Measurements from ENCODE around the gene CD300LB.

The CD300LB gene

DNA sequence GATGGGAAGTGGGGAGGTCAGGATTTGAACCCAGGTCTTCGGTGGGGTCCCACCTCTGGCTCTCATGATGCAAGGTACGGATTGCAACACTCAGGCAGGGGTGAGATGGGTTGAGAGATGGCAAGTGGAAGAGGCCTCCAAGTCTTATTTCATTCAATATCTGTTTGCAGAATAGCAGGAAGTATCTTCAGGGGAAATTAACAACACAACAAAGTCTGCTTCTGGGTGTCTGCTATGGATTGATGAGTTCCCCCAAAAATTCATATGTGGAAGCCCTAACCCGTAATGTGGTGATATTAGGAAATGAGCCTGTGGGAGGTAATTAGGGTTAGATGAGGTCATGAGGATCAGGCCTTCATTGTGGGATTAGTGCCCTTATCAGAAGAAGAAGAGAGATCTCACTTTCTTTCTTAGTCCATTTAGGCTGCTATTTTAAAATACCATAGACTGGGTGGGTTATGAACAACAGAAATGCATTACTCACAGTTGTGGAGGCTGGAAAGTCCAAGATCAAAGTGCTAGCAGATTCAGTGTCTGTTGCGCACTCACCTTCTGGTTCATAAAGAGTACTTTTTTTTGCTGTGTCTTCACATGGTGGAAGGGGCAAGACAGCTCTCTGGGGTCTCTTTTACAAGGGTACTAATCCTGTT, 40.5 kb upstream of the CD300LB start:
- ChIA-PET CTCF (no interaction called here), POLR2A (no interaction called here)
- DNase-seq (ENCODE audit: extremely low spot score) = no peak
- TF ChIP-seq FOXM1 (IDR thresholded peaks at IDR 0.05; ENCODE audit: borderline replicate concordance) = no peak
- no peak for TF ChIP-seq ZNF384 (IDR thresholded peaks at IDR 0.05)
- no peak for TF ChIP-seq HDGF (IDR thresholded peaks at IDR 0.05; ENCODE audit: borderline replicate concordance)
- no peak for TF ChIP-seq CTBP1 (IDR thresholded peaks at IDR 0.05; ENCODE audit: borderline replicate concordance)
- TF ChIP-seq, protein P1, sequence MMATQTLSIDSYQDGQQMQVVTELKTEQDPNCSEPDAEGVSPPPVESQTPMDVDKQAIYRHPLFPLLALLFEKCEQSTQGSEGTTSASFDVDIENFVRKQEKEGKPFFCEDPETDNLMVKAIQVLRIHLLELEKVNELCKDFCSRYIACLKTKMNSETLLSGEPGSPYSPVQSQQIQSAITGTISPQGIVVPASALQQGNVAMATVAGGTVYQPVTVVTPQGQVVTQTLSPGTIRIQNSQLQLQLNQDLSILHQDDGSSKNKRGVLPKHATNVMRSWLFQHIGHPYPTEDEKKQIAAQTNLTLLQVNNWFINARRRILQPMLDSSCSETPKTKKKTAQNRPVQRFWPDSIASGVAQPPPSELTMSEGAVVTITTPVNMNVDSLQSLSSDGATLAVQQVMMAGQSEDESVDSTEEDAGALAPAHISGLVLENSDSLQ (IDR thresholded peaks at IDR 0.05) = no peak
- no peak for TF ChIP-seq NFRKB (IDR thresholded peaks at IDR 0.05)
- no peak for TF ChIP-seq FOXK2 (IDR thresholded peaks at IDR 0.05)
- TF ChIP-seq SP1 (IDR thresholded peaks at IDR 0.05) = no peak
- TF ChIP-seq ARNT (IDR thresholded peaks at IDR 0.05) = no peak
- no peak for TF ChIP-seq SUZ12 (IDR thresholded peaks at IDR 0.05)
- TF ChIP-seq ELF4 (IDR thresholded peaks at IDR 0.05) = no peak
- no peak for TF ChIP-seq BHLHE40 (IDR thresholded peaks at IDR 0.05; ENCODE audit: borderline replicate concordance)
- no peak for TF ChIP-seq FOXA1 (IDR thresholded peaks at IDR 0.05)
- no peak for TF ChIP-seq TARDBP (IDR thresholded peaks at IDR 0.05)
- TF ChIP-seq LEF1 (IDR thresholded peaks at IDR 0.05; ENCODE audit: borderline replicate concordance) = no peak
- TF ChIP-seq L3MBTL2 (conservative IDR thresholded peaks at IDR 0.05) = no peak

DNA sequence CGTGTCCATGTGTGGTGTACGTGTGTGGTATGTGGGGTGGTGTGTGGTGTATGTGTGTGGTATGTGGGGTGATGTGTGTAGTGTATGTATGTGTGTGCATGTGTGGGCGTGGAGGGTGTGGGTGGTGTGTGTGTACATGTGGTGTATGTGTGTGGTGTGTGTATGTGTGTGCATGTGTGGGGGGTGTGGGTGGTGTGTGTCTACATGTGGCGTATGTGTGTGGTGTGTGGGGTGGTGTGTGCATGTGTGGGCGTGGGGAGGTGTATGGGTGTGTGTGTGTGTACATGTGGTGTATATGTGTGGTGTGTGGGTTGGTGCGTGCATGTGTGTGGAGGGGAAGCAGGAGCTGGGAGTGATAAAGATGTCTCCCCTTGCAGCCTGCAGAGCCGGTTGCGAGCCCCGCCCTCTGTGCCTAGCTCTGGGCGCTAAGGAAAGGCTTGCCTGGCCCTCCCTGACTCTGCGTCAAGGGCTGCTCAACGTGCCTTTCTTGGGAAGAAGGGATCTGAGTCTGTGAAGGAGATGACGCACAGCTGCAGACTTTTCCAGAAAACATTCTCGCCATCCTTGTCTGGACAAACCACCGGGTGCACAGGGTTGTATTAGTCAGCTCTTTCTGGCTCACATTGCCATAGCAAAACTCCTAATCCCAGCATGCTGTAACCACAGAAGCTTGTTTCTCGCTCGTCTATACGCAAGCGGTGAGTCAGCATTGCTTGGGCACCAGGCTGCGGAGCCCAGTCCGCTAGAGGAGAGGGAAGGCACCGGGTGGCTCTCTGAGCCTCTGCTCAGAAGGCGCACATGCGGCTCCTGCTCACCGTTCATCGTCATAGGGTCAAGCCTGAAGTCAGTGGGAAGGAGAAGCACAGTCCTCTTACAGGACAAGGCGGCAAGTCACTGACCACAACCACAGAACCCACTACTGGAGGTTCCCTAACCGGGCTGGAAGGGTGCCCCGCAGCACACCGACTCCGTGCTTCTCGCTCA, 38.0 kb upstream of the CD300LB start:
- TF ChIP-seq LEF1 (IDR thresholded peaks at IDR 0.05; ENCODE audit: borderline replicate concordance) (no peak), FOXK2 (IDR thresholded peaks at IDR 0.05) (no peak), NFRKB (IDR thresholded peaks at IDR 0.05) (no peak), CTBP1 (IDR thresholded peaks at IDR 0.05; ENCODE audit: borderline replicate concordance) (no peak), HDGF (IDR thresholded peaks at IDR 0.05; ENCODE audit: borderline replicate concordance) (no peak), SP1 (IDR thresholded peaks at IDR 0.05) (no peak), SUZ12 (IDR thresholded peaks at IDR 0.05) (no peak)
- CTCF ChIA-PET = no interaction called here
- POLR2A ChIA-PET = no interaction called here
- DNase-seq (ENCODE audit: extremely low spot score) = no peak

DNA sequence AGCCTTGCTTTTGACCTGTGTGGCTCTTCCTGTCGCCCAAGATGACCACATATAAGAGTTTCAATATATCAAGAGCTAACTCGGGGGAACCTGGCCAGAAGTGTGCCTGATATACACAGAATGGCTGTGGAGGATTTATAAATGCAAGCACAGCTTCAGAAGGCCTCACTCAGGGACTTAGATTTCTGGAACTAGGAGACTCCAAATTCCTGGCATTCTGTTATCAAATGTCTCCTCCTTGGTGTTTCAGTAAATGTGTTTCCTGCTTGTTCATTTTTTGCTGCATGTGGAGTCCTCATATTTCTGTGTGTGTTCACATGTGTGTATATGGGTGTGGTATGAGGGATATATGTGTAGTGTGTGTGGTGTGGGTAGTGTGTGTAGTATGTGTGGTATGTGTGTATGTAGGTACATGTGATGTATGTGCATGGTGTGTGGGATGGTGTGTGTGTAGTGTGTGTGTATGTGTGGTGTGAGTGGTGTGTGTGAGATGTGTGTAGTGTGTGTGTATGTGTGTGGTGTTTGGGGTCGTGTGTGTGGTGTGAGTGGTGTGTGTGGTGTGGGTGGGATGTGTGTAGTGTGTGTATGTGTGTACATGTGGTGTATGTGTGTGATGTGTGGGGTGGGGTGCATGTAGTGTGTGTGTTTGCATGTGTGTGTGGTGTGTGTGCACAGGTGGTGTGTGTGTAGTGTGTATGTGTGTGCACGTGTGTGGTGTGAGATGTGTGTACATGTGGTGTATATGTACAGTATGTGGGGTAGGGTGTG, 37.0 kb upstream of the CD300LB start:
- ChIA-PET POLR2A (no interaction called here), CTCF (no interaction called here)
- DNase-seq (ENCODE audit: extremely low spot score) = no peak
- TF ChIP-seq FOXK2 (IDR thresholded peaks at IDR 0.05) = no peak
- no peak for TF ChIP-seq FOXM1 (IDR thresholded peaks at IDR 0.05; ENCODE audit: borderline replicate concordance)
- TF ChIP-seq ELF4 (IDR thresholded peaks at IDR 0.05) = no peak
- no peak for TF ChIP-seq BHLHE40 (IDR thresholded peaks at IDR 0.05; ENCODE audit: borderline replicate concordance)
- no peak for TF ChIP-seq LEF1 (IDR thresholded peaks at IDR 0.05; ENCODE audit: borderline replicate concordance)
- TF ChIP-seq HDGF (IDR thresholded peaks at IDR 0.05; ENCODE audit: borderline replicate concordance) = no peak
- no peak for TF ChIP-seq CTBP1 (IDR thresholded peaks at IDR 0.05; ENCODE audit: borderline replicate concordance)
- TF ChIP-seq SP1 (IDR thresholded peaks at IDR 0.05) = no peak
- no peak for TF ChIP-seq FOXA1 (IDR thresholded peaks at IDR 0.05)
- TF ChIP-seq, protein P1 (IDR thresholded peaks at IDR 0.05) = no peak

DNA sequence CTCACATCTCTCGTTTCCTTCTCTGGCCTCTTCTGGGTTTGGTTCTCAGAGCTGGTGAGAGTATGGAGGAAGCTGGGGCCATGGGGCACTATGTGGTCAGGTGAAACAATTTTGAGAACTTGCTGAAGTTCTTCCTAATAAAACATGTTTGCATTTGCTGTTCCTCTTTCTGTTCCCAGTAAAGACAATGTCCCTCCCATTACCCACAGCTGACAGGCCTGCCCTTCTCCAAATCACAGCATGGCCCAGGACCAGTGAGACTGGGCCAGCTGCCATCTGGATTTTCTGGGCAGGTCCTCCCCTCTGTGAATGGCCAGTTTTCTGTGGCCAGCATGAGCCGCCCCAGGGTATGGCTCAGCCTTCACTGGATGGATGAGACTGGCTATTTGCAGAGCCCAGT, 36.1 kb upstream of the CD300LB start, which contains the start of gene CD300H:
TSS of gene CD300H (minus strand) at position 113 of the 400 bp plus-strand sequence.
- DNase-seq (ENCODE audit: extremely low spot score) = no peak
- CTCF ChIA-PET = interaction anchor here (0.5 to 2.0 kb wide), 3 partner anchors 13 to 65 kb away, joined by 3 to 22 read pairs (median 3); no protein-coding TSS in a partner anchor
- POLR2A ChIA-PET = no interaction called here

More for the DNA sequence above, 36.1 kb upstream of the CD300LB start, which contains the start of gene CD300H:
- TF ChIP-seq LEF1 (IDR thresholded peaks at IDR 0.05; ENCODE audit: borderline replicate concordance) = no peak
- TF ChIP-seq L3MBTL2 (conservative IDR thresholded peaks at IDR 0.05) = no peak
- no peak for TF ChIP-seq FOXM1 (IDR thresholded peaks at IDR 0.05; ENCODE audit: borderline replicate concordance)
- TF ChIP-seq CTBP1 (IDR thresholded peaks at IDR 0.05; ENCODE audit: borderline replicate concordance) = no peak
- TF ChIP-seq FOXK2 (IDR thresholded peaks at IDR 0.05) = no peak
- no peak for TF ChIP-seq FOXA1 (IDR thresholded peaks at IDR 0.05)
- TF ChIP-seq TARDBP (IDR thresholded peaks at IDR 0.05) = no peak
- TF ChIP-seq BHLHE40 (IDR thresholded peaks at IDR 0.05; ENCODE audit: borderline replicate concordance) = no peak
- no peak for TF ChIP-seq SP1 (IDR thresholded peaks at IDR 0.05)
- TF ChIP-seq, protein P1 (IDR thresholded peaks at IDR 0.05) = no peak
- TF ChIP-seq ZNF384 (IDR thresholded peaks at IDR 0.05) = no peak
- TF ChIP-seq ARNT (IDR thresholded peaks at IDR 0.05) = no peak
- TF ChIP-seq HDGF (IDR thresholded peaks at IDR 0.05; ENCODE audit: borderline replicate concordance) = no peak
- TF ChIP-seq NFRKB (IDR thresholded peaks at IDR 0.05) = no peak
- TF ChIP-seq SUZ12 (IDR thresholded peaks at IDR 0.05) = no peak
- TF ChIP-seq ELF4 (IDR thresholded peaks at IDR 0.05) = no peak

Data from HEK293T (cell line).